ENCODE data around the gene LOXL3. TPM values are rescaled to one million over a fixed set of nuclear protein-coding genes. Genes with fewer than 3 reads are reported as not detected.

The LOXL3 gene
- total RNA-seq, 1 donor from 2014 or later = 12.1 TPM

- intact Hi-C loops (cut with DNase I) = no loop called here
- Histone ChIP-seq H3K4me1 (peaks cover 19% of the 10 kb centered on the region), H3K27ac (no peak overlapping the region), H3K4me3 (no peak overlapping the region), H3K27me3 (ENCODE audit: low read depth) (no peaks in the 10 kb centered on the region), H3K36me3 (no peaks in the 10 kb centered on the region), H3K9me3 (no peaks in the 10 kb centered on the region)
- no peak for TF ChIP-seq CTCF (IDR thresholded peaks at IDR 0.05)
- DNase-seq (no peak), ATAC-seq (no peak)
Measured at GRCh38 chr2:74571058-74571457, 17.3 kb upstream of the LOXL3 start.

DNA sequence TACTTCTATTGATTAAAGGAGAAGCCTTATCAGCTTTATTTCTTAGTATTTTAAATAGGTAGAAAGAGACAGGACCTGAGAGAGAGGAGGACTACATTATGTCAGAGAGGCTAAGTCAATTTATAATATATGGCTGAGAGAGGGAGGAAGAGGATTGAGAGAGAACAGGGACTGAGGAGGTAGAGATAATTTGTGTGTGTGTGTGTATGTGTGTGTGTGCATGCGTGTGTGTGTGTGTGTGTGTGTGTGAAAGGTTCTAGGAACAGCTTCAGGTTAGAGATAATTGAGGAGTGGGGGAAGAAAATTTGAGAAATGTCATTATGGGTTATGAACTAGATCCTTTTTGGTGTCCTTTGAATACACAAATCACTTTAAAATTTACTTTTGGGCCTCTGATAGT lies 15.9 kb upstream of the LOXL3 start:
- no peak for ATAC-seq
- Histone ChIP-seq H3K4me3 (no peak overlapping the region), H3K9me3 (no peaks in the 10 kb centered on the region), H3K27ac (no peak overlapping the region), H3K36me3 (no peaks in the 10 kb centered on the region), H3K4me1 (peaks cover 19% of the 10 kb centered on the region), H3K27me3 (ENCODE audit: low read depth) (no peaks in the 10 kb centered on the region)
- intact Hi-C loops (cut with DNase I) = no loop called here
- no peak for TF ChIP-seq CTCF (IDR thresholded peaks at IDR 0.05)
- no peak for DNase-seq

- DNase-seq = no peak
- Histone ChIP-seq H3K27ac (no peak overlapping the region), H3K36me3 (no peaks in the 10 kb centered on the region), H3K4me1 (peaks cover 12% of the 10 kb centered on the region), H3K9me3 (no peaks in the 10 kb centered on the region), H3K27me3 (ENCODE audit: low read depth) (no peaks in the 10 kb centered on the region), H3K4me3 (no peak overlapping the region)
- intact Hi-C loops (cut with DNase I) = no loop called here
- no peak for TF ChIP-seq CTCF (IDR thresholded peaks at IDR 0.05)
- ATAC-seq = peak; percentile 72 to 89
Measured at GRCh38 chr2:74567881-74568280, 14.1 kb upstream of the LOXL3 start.

GRCh38 chr2:74566754-74567085 lies 13.0 kb upstream of the LOXL3 start:
- TF ChIP-seq CTCF (IDR thresholded peaks at IDR 0.05) = no peak
- no peaks in the 10 kb centered on the region for H3K27me3 ChIP-seq (ENCODE audit: low read depth)
- ATAC-seq = no peak

DNA sequence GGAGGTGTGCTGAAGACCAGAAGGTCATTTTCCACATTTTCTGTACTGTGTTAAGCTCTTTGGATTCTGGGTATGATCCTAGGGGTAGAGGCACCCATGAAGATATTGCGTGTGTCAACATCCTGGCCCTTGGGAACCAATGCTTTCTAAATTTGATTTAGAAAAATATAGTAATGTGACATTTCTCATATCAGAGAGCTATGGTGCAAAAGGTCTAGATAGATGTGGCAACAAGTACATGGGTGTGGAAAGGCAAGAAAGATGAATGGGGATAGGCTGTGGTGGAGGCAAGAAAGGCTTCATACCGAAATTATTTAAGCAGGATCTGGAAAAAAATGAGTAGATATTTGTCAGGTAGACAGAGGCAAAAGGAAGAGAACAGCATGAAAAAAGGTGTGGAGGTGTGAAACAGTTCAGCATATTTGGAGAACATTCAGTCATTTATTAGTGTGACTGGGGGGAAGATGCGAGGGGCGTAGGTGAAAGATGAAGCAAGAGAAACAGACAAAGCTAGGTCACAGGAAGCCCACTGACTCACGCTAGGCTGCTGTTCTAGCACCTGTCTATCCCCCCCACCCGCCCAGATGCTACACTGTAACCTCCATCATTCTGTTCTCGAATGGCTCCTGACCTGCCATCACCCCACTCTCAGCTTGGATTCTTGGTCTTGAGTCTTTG lies 12.5 kb upstream of the LOXL3 start:
- no peaks in the 10 kb centered on the region for H3K9me3 ChIP-seq
- ATAC-seq (no peak), DNase-seq (no peak)
- intact Hi-C loops (cut with DNase I) = no loop called here
- H3K36me3 ChIP-seq = no peaks in the 10 kb centered on the region
- TF ChIP-seq CTCF (IDR thresholded peaks at IDR 0.05) = no peak
- H3K4me3 ChIP-seq = no peak overlapping the region
- H3K27ac ChIP-seq = no peak overlapping the region
- H3K27me3 ChIP-seq (ENCODE audit: low read depth) = no peaks in the 10 kb centered on the region
- peaks cover 12% of the 10 kb centered on the region for H3K4me1 ChIP-seq

More at GRCh38 chr2:74566754-74567085, 13.0 kb upstream of the LOXL3 start:
- Histone ChIP-seq H3K9me3 (no peaks in the 10 kb centered on the region), H3K4me1 (peaks cover 12% of the 10 kb centered on the region), H3K4me3 (no peak overlapping the region), H3K27ac (no peak overlapping the region), H3K36me3 (no peaks in the 10 kb centered on the region)
- DNase-seq = no peak
- intact Hi-C loops (cut with DNase I) = no loop called here

Data from lower lobe of right lung (tissue), 2 donors.